NOMO-1 treated with dmso at 0.1 percent for 144 hours (cell line): ENCODE results near the gene PDPK1.
"Not testable (repeated sequence)": the region's sequence is repeated elsewhere in the genome, so short reads cannot be mapped to it uniquely, and the experiment has no call there.

Experiments used
- DNase-seq: peaks from one replicate; lab custom pipeline; 2025; ENCODE audit not compliant: unreplicated experiment; lab: John Stamatoyannopoulos, UW

The PDPK1 gene

DNA sequence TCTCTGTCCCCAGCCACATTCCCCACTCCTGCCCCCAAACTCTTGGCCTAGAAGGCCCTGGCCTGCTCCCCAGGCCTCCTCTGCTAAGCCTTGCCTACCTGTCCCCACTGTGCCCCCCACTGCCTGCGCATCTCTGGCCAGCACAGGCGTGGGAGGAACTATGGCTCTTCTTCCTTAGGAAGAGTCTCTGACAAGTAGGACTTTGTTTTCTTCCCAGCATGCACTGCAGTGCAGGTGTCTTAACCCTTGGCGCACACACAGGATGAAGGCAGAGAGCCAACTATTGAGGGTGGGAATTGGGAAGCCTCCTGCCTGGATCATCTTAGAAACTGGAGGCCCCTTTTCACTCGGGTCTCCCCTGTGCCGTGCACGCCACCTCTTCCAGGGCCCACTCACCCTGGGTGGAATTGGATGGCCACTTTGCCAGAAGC is 14.0 kb upstream of the PDPK1 start:
- DNase-seq: no peak

DNA sequence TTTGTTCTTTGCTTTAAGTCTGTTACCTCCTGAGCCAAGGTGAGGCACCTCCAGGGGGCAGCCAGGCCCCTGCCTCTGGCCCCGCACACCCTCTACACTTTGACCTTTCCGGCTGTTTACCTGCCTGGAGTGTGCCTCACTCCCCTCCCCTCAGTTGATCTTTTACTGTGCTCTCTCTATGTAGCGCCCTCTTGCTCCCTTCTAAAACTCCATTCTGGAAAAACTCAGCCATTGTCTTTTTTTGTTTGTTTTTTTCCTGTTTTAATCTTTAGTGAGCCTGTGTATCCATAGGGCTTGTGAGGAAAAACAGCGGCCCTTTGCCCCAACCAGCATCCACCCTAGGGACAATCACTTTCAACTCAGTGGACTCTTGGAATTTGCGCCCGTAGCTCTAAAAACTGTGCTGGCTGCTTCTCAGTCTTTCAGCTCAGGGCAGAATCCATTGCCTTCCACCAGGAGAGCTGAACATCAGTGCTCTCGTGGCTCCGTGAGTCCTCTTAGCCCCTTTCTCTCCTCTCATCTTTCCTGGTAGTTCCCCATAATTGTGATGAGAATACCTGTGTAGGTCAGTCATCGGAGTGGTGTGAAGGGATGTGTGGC is 13.4 kb upstream of the PDPK1 start:
- no peak for DNase-seq

- DNase-seq: no peak
Measured at GRCh38 chr16:2526135-2526534, 11.7 kb upstream of the PDPK1 start.

DNA sequence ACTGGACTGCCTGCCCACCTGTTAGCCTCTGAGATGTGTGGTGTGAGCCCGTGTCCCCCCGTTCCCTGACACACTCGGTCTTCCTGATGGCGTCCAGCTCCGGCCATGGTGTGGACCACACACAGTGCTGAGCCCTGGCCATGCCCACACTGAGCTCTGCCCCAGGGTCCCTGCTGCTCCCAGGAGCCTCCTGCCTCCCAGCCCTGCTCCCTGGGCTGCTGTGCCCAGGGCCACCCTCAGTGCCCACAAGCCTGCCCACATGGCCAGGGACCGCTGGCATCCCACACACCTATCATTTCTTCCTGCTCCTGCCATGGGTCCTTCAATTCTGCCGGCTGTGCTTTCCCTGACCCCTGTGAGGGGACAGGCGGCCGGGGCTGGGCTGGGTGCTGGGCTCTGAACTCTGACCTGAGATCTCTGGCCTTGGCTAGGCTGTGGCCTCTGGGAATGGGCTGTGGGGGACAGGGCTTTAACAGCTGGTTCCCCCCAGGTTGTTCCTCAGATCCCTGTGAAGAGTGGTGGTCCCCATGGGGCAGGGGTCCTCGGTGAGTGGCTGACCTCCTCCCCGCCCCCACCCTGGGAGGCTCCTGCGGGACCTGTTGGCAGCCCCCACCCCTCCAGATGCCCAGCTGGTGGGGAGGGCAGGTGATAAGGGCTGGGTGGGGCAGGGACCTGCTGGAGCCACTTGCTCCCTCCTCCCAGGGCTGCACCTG is 10.6 kb upstream of the PDPK1 start:
- DNase-seq: no peak

- DNase-seq: no peak
Measured at GRCh38 chr16:2527784-2528100, 10.1 kb upstream of the PDPK1 start.

DNA sequence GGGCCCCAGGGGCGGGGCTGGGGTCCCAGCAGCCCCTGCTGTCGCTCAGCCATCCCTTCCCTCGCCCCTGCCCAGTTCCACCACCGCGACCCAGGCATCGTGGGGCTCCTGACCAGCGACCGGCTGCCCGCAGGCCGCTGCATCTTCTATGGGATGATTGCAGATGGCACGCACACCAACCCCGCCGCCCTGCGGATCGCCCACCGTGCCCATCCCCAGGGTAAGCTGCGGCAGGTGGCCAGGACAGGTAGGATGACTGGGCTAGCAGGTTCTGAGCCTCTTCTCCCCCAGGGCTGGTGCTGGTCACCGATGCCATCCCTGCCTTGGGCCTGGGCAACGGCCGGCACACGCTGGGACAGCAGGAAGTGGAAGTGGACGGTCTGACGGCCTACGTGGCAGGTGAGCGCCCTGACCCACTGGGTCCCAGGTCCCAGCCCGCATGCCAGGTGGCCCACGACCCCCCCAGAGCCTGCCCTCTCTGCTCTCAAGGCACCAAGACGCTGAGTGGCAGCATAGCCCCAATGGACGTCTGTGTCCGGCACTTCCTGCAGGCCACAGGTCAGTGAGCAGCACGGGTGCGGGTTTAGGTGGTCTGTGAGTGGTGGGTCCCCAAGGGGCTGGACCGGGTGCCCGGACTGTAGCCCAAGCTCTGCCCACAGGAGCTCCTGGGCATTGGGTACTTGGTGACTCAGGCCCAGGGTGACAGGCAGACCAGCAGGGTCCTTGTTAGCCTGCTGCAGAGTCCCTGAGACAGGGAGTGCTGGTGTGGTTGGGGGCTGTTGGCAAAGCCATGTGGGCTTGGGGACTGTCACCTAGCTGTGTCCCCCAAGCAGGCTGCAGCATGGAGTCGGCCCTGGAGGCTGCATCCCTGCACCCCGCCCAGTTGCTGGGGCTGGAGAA is 9.4 kb upstream of the PDPK1 start:
- DNase-seq: no peak

DNA sequence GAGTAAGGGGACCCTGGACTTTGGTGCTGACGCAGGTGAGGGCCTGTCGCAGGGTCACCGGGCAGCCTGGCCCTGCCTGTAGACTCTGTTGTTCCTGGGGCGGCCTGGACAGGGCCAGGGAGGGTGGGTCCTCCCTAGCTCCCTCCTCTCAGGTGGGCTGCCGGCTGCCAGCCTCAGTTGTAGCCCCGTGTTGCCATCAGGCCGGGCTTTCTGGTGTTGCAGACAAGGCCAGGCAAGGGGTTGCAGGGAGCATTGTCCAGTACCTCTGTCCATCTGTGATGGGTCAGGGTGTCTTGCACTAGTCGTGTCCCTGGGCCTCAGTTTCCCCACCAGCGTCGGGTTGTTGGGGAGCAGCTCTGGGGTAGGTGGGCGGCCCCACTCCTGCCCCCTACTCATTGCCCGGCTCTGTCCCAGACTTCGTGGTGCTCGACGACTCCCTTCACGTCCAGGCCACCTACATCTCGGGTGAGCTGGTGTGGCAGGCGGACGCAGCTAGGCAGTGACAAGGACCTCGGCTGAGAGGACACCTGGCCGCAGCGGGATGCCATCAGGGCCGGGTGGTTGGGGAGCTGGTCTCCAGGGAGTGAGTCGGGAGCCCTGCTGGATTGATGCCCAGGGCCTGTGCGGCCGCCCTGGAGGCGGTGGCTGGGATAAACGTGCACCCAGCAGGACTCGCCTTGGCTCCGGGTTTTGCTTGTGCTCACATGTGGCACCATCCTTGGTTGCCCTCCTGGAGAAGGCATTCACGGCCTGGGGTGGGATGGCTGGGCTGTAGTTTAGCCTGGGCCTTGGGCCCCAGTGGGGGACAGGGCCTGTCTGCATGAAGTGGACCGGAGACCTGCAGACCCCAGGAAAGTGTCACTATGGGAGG is 8.5 kb upstream of the PDPK1 start:
- no peak for DNase-seq

DNA sequence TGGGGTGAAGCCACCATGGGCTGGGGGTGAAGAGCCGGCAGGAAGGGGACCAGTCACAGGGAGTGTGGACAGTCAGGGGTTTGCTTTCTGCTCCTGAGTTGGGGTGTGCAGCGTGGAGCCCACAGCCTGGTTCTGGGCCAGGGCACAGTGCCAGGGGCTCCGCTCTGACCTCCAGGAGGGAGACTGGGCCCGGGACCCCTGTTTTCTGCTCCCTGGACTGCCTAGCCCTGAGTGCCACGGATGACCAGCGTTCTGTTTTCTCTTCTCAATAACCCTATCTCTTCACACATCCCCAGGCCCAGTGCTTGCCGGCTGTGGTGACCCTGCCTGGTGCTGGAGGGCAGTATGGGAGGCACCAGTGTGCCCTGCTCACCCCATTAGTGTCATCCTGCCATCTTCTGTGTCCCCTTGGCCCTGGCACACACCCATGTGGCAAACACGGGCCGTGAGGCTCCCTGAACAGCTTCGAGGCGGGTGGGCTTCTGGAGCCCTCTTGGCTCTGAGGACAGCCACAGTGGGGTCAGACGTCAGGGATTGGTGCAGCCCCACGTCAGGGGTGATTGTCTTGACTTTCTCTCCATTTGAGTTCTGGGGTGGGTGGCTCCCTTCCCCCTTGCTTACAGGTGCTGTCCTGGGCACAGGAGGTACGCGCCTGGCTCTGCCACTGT is 7.7 kb upstream of the PDPK1 start:
- DNase-seq: no peak

- DNase-seq: no peak
Measured at GRCh38 chr16:2530629-2531318, 7.0 kb upstream of the PDPK1 start.

DNA sequence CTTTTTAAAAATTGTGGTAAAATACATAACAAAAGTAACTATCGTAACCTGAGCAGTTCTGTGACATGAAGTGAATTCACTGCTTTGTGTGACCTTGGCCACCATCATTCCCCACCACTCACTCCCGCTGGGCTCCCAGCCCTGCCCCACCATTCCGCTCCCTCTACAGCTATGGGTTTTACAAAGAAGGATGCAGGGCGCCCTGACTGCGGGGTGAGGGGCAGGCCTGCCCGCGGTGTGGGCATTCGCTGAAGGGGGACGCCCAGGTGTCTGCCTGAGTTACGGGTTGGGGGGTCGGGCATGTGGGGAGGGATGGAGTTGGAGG is 6.5 kb upstream of the PDPK1 start, which contains the start of gene CEMP1:
CEMP1 (minus strand) TSS at position 38 of the 325 bp plus-strand sequence. CDS start 335 bp downstream, outside the sequence.
- DNase-seq: no peak

GRCh38 chr16:2531696-2532493 is 5.9 kb upstream of the PDPK1 start:
- DNase-seq: peak; percentile 96

DNA sequence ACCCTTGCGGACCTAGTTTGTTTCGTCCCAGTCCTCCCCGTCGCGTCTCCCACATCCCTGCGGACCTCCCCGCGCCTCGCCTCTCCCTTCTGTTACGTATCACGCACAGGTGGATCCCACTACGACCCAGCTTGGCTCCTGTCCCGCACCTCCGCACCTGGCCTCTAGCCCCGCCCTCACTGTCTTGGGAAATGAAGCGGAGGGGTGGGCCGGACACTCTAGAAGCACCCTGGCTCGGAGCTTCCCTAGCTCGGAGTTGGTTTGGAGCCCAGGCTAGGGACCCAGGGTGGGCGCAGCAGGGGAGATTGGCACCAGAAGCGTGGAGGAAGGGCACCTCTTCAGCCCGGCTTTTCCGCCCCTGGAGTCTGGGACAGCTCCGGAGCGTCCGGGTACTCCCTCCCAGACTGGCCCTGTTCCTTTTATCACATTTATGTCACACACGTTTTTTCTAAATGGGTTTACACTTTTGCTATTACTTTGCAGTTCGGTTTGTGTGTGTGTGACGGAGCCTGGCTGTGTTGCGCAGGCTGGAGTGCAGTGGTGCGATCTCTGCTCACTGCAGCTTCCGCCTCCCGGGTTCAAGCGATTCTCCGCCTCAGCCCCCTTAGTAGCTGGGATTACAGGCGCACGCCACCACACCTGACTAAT is 5.2 kb upstream of the PDPK1 start:
- DNase-seq: peak; percentile 58

DNA sequence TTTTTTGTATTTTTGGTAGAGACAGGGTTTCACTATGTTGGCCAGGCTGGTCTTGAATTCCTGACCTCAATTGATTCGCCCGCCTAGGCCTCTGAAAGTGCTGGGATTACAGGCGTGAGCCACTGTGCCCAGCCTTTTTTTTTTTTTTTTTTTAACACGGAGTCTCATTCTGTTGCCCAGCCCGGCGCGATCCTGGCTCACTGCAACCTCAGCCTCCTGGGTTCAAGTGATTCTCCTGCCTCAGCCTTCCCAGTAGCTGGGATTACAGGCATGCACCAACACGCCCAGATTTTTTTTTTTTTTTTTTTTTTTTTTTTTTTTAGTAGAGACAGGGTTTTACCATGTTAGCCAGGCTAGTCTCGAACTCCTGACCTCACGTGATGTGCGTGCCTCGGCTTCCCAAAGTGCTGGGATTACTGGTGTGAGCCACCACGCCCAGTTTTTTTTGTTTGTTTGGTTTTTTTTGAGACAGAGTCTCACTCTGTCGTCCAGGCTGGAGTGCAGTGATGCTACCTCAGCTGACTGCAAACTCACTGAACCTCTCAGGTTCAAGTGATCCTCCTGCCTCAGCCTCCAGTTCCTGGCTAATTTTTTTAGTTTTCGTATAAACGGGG is 4.6 kb upstream of the PDPK1 start:
- DNase-seq: not testable (repeated sequence)

DNA sequence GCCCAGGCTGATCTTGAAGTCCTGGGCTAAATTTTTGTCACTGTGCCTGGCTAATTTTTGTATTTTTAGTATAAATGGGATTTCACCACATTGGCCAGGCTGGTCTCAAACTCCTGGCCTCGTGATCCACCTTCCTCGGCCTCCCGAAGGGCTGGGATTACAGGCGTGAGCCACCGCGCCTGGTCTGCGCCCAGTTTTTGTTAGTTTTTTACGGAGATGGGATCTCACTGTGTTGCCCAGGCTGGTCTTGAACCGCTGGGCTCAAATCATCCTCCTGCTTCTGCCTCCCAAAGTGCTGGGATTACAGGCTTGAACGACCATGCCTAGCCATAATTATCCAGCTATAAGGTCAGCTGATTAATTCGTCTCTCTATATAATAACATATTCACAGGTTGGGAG is 3.9 kb upstream of the PDPK1 start:
- no peak for DNase-seq

DNA sequence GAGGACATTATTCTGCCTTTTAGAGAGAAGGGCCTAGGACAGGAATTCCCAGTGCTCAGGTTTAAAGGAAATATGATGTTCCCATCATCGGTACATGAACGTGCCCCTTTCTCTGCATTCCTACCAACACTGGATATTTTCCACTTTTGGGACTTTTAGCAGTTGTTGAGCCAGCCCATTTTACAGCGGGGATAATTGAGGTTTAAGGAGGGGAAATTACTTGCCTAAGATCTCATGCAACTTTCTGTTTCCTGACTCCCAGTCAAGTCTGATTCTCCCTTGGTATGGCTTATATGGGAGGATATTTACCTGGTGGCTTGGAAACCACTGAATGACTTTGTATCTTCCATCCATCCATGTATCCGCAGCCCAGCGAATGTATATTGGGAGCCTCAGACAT is 3.5 kb upstream of the PDPK1 start:
- DNase-seq: not testable (repeated sequence)

GRCh38 chr16:2535625-2536013 is 2.2 kb upstream of the PDPK1 start:
- DNase-seq: peak; percentile 47

- DNase-seq: not testable (repeated sequence)
Measured at GRCh38 chr16:2539192-2539844, 1.5 kb downstream of the PDPK1 start.
